Tibial artery (tissue), 4 donors: ENCODE measurements around the gene DLG3.
A peak's percentile ranks its signal among the peaks of the same experiment; 100 is the strongest.
"Not testable (repeated sequence)": the region's sequence is repeated elsewhere in the genome, so short reads cannot be mapped to it uniquely, and the experiment has no call there.

Experiments
- DNase-seq, 2 donors: peaks; one replicate each; pipeline ENCODE4 v3.0.0-alpha.2; 2019
- H3K27ac ChIP-seq, 2 donors: fragments of 200-600 bp; sonication (generic) in 1 of 2; 1 replicate in 1 of 2; 2 replicates in 1 of 2; pipeline ENCODE4 v1.5.1; 2018 to 2019; ENCODE audit warnings: mild to moderate bottlenecking in 1 of 2
- H3K27me3 ChIP-seq, 2 donors: fragments of 200-600 bp; sonication (generic) in 1 of 2; one replicate each; pipeline versions ENCODE4 v1.5.1 to v1.6.0; 2016 to 2019
- H3K36me3 ChIP-seq, 3 donors: fragments of 200-600 bp; sonication (generic) in 2 of 3; one replicate each; pipeline ENCODE4 v1.5.1; 2016 to 2019; ENCODE audit warnings: mild to moderate bottlenecking in 2 of 3
- H3K4me1 ChIP-seq, 4 donors: fragments of 200-600 bp; sonication (generic) in 2 of 4; 1 replicate in 3 of 4; 2 replicates in 1 of 4; pipeline ENCODE4 v1.5.1; 2016 to 2019
- H3K4me3 ChIP-seq, 2 donors: fragments of 200-600 bp; sonication (generic) in 1 of 2; 1 replicate in 1 of 2; 2 replicates in 1 of 2; pipeline ENCODE4 v1.5.1; 2018 to 2019; ENCODE audit warnings: mild to moderate bottlenecking in 2 of 2
- H3K9me3 ChIP-seq, 3 donors: fragments of 200-600 bp; sonication (generic) in 1 of 3; one replicate each; pipeline ENCODE4 v1.5.1; 2016 to 2019
- intact Hi-C: fragments of 100-400 bp; cut with DNase I; formaldehyde crosslinking; loops from one replicate; pipeline ENCODE4 v1.15.0; 2023; ENCODE audit warnings: low total_unique reads
- TF ChIP-seq, protein P1 (sequence below), 2 experiments: fragments of 200-600 bp in 1 of 2; fragments of 450-650 bp in 1 of 2; IDR thresholded peaks; one replicate each; pipeline ENCODE4 v1.5.1; 2017 to 2019; ENCODE audit warnings: antibody characterized with exemption in 2 of 2, mild to moderate bottlenecking in 1 of 2, moderate library complexity in 1 of 2

DLG3 gene

DNA sequence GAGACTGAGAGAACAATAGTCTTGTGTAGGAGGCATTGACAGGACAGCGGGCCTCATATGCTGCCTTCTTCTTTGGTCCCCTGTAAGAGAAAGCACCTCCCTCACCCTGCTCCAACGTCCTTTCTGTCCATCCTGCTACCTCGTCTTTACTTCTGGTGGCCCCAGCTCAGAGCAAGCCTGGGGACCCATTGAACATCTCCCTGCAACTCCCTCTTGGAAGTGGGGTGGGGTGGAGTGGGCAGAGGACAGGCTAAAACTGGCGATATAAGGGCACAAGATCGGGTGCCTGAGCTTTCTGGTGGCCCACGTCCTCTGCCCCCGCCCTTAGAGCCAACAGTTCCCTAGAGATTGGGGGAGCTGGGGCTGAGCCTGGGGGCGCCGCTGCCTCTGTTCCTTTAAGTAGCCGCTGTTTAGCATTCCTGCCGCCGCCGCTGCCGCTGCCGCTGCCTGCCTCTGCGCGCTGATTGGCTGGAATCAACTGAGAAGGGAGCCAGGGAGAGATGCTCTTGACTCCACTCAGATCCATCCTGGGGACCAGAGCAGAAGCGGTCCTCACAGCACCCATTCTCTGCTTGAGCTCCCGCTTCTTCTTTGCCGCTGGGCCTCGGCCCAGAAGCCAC, at the start of gene DLG3:
TSS of gene DLG3 (plus strand) at position 510 of the 620 bp plus-strand sequence. CDS start 367 bp downstream, outside the sequence.
- Histone ChIP-seq H3K27ac (no peak within 1 kb of the TSS), H3K4me3 (peak within 1 kb of the TSS; percentile 44 to 50), H3K9me3 (no peaks in the 10 kb centered on the region), H3K36me3 (no peaks in the 10 kb centered on the region), H3K4me1 (peaks cover 0 to 13% (median 6%) of the 10 kb centered on the region in 4 donors), H3K27me3 (peaks cover 0 to 8% of the 10 kb centered on the region in 2 donors)
- TF ChIP-seq, protein P1, sequence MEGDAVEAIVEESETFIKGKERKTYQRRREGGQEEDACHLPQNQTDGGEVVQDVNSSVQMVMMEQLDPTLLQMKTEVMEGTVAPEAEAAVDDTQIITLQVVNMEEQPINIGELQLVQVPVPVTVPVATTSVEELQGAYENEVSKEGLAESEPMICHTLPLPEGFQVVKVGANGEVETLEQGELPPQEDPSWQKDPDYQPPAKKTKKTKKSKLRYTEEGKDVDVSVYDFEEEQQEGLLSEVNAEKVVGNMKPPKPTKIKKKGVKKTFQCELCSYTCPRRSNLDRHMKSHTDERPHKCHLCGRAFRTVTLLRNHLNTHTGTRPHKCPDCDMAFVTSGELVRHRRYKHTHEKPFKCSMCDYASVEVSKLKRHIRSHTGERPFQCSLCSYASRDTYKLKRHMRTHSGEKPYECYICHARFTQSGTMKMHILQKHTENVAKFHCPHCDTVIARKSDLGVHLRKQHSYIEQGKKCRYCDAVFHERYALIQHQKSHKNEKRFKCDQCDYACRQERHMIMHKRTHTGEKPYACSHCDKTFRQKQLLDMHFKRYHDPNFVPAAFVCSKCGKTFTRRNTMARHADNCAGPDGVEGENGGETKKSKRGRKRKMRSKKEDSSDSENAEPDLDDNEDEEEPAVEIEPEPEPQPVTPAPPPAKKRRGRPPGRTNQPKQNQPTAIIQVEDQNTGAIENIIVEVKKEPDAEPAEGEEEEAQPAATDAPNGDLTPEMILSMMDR (IDR thresholded peaks at IDR 0.05), result no peak
- intact Hi-C loops, result loop anchor here (5.0 kb wide), 1 partner anchor 272 kb away; no protein-coding TSS in a partner anchor
- no peak for DNase-seq

DNA sequence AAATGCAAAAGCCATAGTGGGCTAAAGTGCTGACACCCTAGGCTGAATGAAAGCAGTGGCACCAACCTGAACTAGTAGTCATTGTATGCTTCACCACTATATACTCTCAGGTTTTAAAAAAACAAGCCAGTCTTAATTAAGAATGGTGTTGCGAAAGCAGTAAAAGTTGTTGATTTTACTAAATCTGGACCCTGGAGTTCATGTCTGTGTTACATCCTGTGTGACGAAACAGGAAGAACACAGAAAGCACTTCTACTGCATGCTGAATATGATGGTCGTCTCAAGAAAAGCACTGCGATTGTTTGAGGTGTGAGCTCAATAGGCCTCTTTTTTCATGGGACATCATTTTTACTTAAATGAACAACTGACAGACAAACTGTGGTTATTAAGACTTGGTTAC, 45.7 kb upstream of the DLG3 start:
- intact Hi-C loops, result no loop called here
- H3K4me1 ChIP-seq, result no peaks in the 10 kb centered on the region
- no peak overlapping the region for H3K27ac ChIP-seq
- no peak overlapping the region for H3K4me3 ChIP-seq
- no peak for DNase-seq
- TF ChIP-seq, protein P1 (IDR thresholded peaks at IDR 0.05), result no peak
- no peaks in the 10 kb centered on the region for H3K36me3 ChIP-seq
- no peaks in the 10 kb centered on the region for H3K9me3 ChIP-seq
- no peaks in the 10 kb centered on the region for H3K27me3 ChIP-seq

DNA sequence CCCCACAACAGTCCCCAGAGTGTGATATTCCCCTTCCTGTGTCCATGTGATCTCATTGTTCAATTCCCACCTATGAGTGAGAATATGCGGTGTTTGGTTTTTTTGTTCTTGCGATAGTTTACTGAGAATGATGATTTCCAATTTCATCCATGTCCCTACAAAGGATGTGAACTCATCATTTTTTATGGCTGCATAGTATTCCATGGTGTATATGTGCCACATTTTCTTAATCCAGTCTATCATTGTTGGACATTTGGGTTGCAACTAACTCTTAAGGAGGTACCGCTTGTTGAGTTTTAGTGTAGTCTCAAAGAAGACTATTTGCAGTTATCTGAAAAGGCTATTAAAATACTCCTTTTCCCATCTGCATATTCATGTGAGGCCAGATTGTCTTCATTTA, 44.5 kb upstream of the DLG3 start:
- H3K4me3 ChIP-seq, H3K27ac ChIP-seq, H3K4me1 ChIP-seq, H3K27me3 ChIP-seq, intact Hi-C loops, H3K36me3 ChIP-seq, DNase-seq, H3K9me3 ChIP-seq: not testable (repeated sequence)

DNA sequence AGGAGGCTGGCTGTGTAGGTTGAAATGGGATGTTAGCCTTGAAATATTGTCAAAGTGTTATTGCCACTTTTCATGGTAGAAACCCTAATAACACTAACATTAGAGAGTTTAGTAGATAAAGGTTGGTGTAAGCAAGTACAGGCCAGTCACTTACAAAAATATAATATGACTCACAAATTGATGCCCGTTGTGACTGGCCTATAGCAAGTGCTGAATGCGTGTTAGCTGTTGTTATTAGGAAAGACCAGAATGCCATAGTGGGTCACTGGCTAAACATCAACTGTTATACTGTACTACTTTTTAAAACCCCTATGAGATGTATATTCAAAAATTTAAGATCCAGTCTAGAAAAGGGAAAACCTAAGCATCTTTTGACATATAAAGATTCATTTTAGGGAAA, 41.9 kb upstream of the DLG3 start:
- intact Hi-C loops, result no loop called here
- H3K36me3 ChIP-seq, result no peaks in the 10 kb centered on the region
- H3K27ac ChIP-seq, result no peak overlapping the region
- DNase-seq, result no peak
- H3K4me3 ChIP-seq, result no peak overlapping the region
- no peaks in the 10 kb centered on the region for H3K27me3 ChIP-seq
- H3K4me1 ChIP-seq, result no peaks in the 10 kb centered on the region
- TF ChIP-seq, protein P1 (IDR thresholded peaks at IDR 0.05), result no peak
- H3K9me3 ChIP-seq, result no peaks in the 10 kb centered on the region

DNA sequence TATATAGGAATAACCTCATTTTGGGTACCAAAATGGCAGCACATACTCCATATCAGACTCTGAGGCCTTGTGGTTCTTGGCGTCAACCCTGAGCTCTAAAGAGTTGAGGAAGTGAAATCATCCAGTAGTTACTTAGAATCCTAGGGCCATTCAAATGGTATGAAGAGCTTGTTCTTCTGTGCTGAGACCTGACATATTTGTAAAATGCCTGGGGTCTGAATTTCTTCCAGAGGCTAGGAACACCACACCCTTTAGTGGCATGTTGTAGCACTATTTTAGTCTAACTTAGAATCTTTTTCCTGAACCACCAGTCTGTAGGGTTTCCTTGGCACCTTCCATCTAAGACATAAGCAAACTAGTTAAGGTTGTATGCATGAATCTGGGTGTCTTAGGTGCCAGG, 39.6 kb upstream of the DLG3 start:
- Histone ChIP-seq H3K27me3 (no peaks in the 10 kb centered on the region), H3K4me3 (no peak overlapping the region), H3K36me3 (no peaks in the 10 kb centered on the region), H3K4me1 (no peaks in the 10 kb centered on the region), H3K27ac (no peak overlapping the region), H3K9me3 (no peaks in the 10 kb centered on the region)
- DNase-seq, result no peak
- TF ChIP-seq, protein P1 (IDR thresholded peaks at IDR 0.05), result no peak
- intact Hi-C loops, result no loop called here

DNA sequence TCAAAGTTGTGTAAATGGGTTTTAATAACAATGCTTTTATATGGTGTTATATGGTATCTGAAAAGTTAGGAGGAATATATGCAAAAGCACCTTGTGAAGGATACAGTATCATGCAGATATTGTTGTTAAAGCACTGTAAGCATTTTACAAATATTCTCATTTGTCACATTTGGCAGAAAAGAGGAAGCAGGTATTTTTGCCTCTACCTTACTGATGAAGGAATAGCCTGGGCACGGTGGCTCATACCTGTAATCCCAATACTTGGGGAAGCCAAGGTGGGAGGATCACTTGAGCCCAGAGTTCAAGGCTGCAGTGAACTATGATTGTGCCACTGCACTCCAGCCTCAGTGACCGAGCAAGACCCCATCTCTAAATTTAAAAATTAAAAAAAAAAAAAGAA, 33.7 kb upstream of the DLG3 start:
- no peak for DNase-seq
- intact Hi-C loops, result no loop called here
- H3K27ac ChIP-seq, result no peak overlapping the region
- TF ChIP-seq, protein P1 (IDR thresholded peaks at IDR 0.05), result no peak
- H3K27me3 ChIP-seq, result no peaks in the 10 kb centered on the region
- no peak overlapping the region for H3K4me3 ChIP-seq
- no peaks in the 10 kb centered on the region for H3K36me3 ChIP-seq
- no peaks in the 10 kb centered on the region for H3K9me3 ChIP-seq
- no peaks in the 10 kb centered on the region for H3K4me1 ChIP-seq
